Heart left ventricle (tissue), 16 donors: ENCODE measurements around the gene GPRC5D. TPM values are rescaled to one million over a fixed set of nuclear protein-coding genes. Genes with fewer than 3 reads are reported as not detected.

ENCODE experiments used
- ATAC-seq, 4 donors: fragments of 200-7000 bp; cut with Tn5 transposase; one replicate each; pipeline ENCODE4 v1.9.1; 2020 to 2022; ENCODE audit warnings: moderate library complexity in 4 of 4, mild to moderate bottlenecking in 3 of 4, moderate number of reproducible peaks in 1 of 4
- DNase-seq, 5 donors: peaks; one replicate each; pipeline ENCODE4 v3.0.0-alpha.2; 2020
- H3K27ac ChIP-seq, 12 donors: fragments of 200-600 bp; sonication (generic) in 4 of 12; one replicate each; pipeline versions ENCODE4 v1.5.0 to v1.8.0; 2016 to 2022; ENCODE audit warnings: mild to moderate bottlenecking in 2 of 12
- H3K27me3 ChIP-seq, 9 donors: fragments of 200-600 bp; sonication (generic) in 2 of 9; one replicate each; pipeline versions ENCODE4 v1.5.1 to v1.8.0; 2016 to 2022; ENCODE audit warnings: mild to moderate bottlenecking in 3 of 9
- H3K36me3 ChIP-seq, 9 donors: fragments of 200-600 bp; sonication (generic) in 2 of 9; one replicate each; pipeline versions ENCODE4 v1.5.0 to v1.8.0; 2018 to 2022; ENCODE audit warnings: mild to moderate bottlenecking in 2 of 9
- H3K4me1 ChIP-seq, 12 donors: fragments of 200-600 bp; sonication (generic) in 4 of 12; one replicate each; pipeline versions ENCODE4 v1.5.0 to v1.8.0; 2016 to 2022; ENCODE audit warnings: mild to moderate bottlenecking in 3 of 12
- H3K4me3 ChIP-seq, 12 donors: fragments of 200-600 bp; sonication (generic) in 4 of 12; one replicate each; pipeline versions ENCODE4 v1.5.0 to v1.8.0; 2017 to 2022; ENCODE audit warnings: mild to moderate bottlenecking in 9 of 12, moderate library complexity in 4 of 12
- H3K9me3 ChIP-seq, 12 donors: fragments of 200-600 bp; sonication (generic) in 4 of 12; one replicate each; pipeline versions ENCODE4 v1.5.0 to v1.8.0; 2016 to 2022; ENCODE audit warnings: mild to moderate bottlenecking in 1 of 12
- POLR2A ChIP-seq, 2 donors: fragments of 450-650 bp; IDR thresholded peaks; one replicate each; pipeline ENCODE4 v1.6.1; 2017; ENCODE audit warnings: antibody characterized with exemption in 2 of 2, mild to moderate bottlenecking in 2 of 2, moderate library complexity in 2 of 2
- WGBS, 4 donors: extraction: QIAGEN DNeasy Blood & Tissue Kit in 2 of 4; methylation state at CpG; one replicate each; pipeline versions ENCODE4 v1.1.5 to v1.1.7; 2013 to 2018; 5-methylcytosine and 5-hydroxymethylcytosine counted together
- intact Hi-C, 10 donors: fragments of 100-400 bp; cut with DNase I; formaldehyde crosslinking; loops; one replicate each; pipeline versions ENCODE4 v1.11.1 to v1.14.2; 2022
- polyA plus RNA-seq, 2 donors: library from polyadenylated mRNA; stranded (reverse); fragments of 200-250 nt; gene quantifications; one replicate each; pipeline ENCODE4 v1.2.3, GENCODE V29; 2013
- total RNA-seq, 9 donors: library from RNA; depleted of rRNA in 2 of 9; stranded (reverse); fragments of >200 nt in 2 of 9; fragmentation: NEBNext Ultra II Directional in 3 of 9; extraction: Animal tissue kit (Norgen Biotek cat#: 25700) in 3 of 9; gene quantifications; one replicate each; pipeline versions ENCODE4 v1.1.0 to v1.2.4, GENCODE V29; 2016 to 2023
- TF ChIP-seq, protein P1 (sequence below), 12 donors: fragments of 200-600 bp; sonication (generic) in 4 of 12; IDR thresholded peaks; one replicate each; pipeline versions ENCODE4 v1.5.0 to v1.8.0; 2018 to 2022; ENCODE audit warnings: antibody characterized with exemption in 12 of 12, mild to moderate bottlenecking in 5 of 12
- donor health status: ischemic (EF 13 %, LVEDD 7.1; RV severe dilation, severe dysfunction).
- donor health status: healthy with polysubstance abuse.
- donor health status: DM: no; HTN: yes; CAD: no.
- donor health status: DM: no; HTN: no; CAD: no.
- donor health status: ischemic (EF 25% LVEDD 6.9; RV normal size, moderate dysfunction).
- donor health status: ischemic (EF 25% LVEDD 5.7; RV mildly dilated, moderate dysfunction).
- donor health status: healthy.
- donor health status: DM: yes; HTN: yes; CAD: no.
- donor health status: ischemic (EF 35%, LVEDD 5.7; RV mildly dilated, moderate dysfunction).
- donor health status: nonischemic (EF 11% LVEDD 7.7; RV severe dilation, severe dysfunction).
- donor health status: DM: yes; HTN: yes; CAD: no.
- donor health status: PGD.
- donor health status: ischemic (EF 29% LVEDD 5.4; RV normal size, mild dysfunction).
- donor health status: nonischemic (EF 23%, LVEDD 6.1; RV moderate dilation, normal function).

Gene GPRC5D
- total and polyA plus RNA-seq, 11 donors = 0.11 TPM; not detected in 10

DNA sequence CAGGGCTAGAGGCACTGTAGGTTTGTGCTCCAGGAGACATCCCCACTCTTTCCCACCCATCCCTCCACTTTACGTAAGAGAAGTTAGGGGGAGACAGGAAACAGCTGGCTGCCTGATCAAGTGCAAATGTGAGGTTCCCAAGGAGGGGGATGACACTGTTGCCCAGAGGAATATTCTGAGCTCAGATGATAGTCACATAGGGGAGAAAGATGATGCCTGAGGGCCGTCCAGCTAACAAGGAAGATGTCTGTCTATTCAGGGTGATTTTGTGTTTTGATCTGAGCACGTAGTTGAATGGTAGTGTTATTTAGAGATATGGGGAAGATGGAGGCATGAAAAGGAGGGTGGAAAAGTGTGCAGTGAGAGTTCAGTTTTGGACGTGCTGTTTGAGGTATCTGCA is 13.9 kb upstream of the GPRC5D start:
- no peak for ATAC-seq
- WGBS, 4 donors = 72 to 82% (median 73%) methylated on average over 4 of the region's 4 CpGs
- H3K27ac ChIP-seq = no peak overlapping the region
- no peak for TF ChIP-seq POLR2A (IDR thresholded peaks at IDR 0.05)
- TF ChIP-seq, protein P1, sequence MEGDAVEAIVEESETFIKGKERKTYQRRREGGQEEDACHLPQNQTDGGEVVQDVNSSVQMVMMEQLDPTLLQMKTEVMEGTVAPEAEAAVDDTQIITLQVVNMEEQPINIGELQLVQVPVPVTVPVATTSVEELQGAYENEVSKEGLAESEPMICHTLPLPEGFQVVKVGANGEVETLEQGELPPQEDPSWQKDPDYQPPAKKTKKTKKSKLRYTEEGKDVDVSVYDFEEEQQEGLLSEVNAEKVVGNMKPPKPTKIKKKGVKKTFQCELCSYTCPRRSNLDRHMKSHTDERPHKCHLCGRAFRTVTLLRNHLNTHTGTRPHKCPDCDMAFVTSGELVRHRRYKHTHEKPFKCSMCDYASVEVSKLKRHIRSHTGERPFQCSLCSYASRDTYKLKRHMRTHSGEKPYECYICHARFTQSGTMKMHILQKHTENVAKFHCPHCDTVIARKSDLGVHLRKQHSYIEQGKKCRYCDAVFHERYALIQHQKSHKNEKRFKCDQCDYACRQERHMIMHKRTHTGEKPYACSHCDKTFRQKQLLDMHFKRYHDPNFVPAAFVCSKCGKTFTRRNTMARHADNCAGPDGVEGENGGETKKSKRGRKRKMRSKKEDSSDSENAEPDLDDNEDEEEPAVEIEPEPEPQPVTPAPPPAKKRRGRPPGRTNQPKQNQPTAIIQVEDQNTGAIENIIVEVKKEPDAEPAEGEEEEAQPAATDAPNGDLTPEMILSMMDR (IDR thresholded peaks at IDR 0.05) = no peak
- no peak overlapping the region for H3K4me3 ChIP-seq
- no peak for DNase-seq
- no peaks in the 10 kb centered on the region for H3K4me1 ChIP-seq
- H3K27me3 ChIP-seq = no peaks in the 10 kb centered on the region
- peaks cover 0 to 25% (median 9%) of the 10 kb centered on the region in 9 donors for H3K36me3 ChIP-seq
- no peaks in the 10 kb centered on the region for H3K9me3 ChIP-seq
- intact Hi-C loops = no loop called here

DNA sequence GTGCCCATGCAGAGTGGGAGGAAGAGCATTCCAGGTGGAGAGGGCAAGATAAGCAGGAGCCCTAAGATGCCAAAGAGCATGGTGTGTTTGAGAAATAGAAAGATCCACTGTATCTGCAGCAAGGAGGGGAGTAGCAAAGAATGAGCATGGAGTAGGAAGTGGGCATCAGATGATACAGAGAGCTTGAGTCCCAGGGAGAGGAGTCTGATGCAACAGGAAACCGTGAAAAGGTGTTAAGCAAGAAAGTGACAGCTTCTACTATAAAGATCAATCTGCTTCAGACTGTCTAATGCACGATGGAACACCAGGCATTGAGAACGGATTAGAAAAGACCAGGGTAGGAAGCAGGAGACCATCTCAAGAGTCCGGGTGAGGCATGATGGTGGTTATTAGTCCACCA is 12.3 kb upstream of the GPRC5D start:
- Histone ChIP-seq H3K27me3 (no peaks in the 10 kb centered on the region), H3K4me1 (no peaks in the 10 kb centered on the region), H3K4me3 (no peak overlapping the region), H3K36me3 (peaks cover 0 to 16% (median 6%) of the 10 kb centered on the region in 9 donors), H3K27ac (no peak overlapping the region), H3K9me3 (no peaks in the 10 kb centered on the region)
- ATAC-seq = no peak
- WGBS, 4 donors = 90 to 95% (median 93%) methylated on average over 4 of the region's 4 CpGs
- no peak for TF ChIP-seq POLR2A (IDR thresholded peaks at IDR 0.05)
- TF ChIP-seq, protein P1 (IDR thresholded peaks at IDR 0.05) = no peak
- no peak for DNase-seq
- intact Hi-C loops = no loop called here

DNA sequence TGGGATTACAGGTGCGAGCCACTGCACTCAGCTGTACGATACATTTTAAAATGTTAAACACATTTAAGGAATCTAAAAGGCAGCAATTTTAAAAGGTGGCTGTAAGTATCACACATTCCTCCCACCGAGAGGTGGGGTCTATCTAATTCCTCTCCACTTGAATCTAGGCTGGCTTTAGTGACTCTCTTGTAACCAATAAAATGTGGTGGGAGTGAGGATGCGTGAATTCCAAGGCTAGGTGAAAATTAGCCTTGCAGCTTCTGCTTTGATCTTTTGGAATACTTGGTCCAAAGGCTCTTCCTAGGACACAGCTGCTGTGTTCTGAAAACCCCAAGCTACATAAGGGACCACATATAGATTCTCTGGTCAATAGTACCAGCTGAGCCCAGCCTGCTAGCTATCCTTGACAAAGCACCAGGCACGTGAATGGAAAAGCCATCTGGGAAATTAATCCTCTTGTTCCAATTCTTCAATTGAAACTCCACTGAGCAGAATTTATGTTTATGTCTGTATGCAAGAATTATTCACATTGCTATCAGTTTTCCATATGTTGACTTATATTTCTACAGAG is 8.8 kb upstream of the GPRC5D start:
- Histone ChIP-seq H3K4me1 (no peaks in the 10 kb centered on the region), H3K9me3 (no peaks in the 10 kb centered on the region), H3K36me3 (no peaks in the 10 kb centered on the region), H3K27me3 (no peaks in the 10 kb centered on the region), H3K27ac (no peak overlapping the region), H3K4me3 (no peak overlapping the region)
- DNase-seq = no peak
- TF ChIP-seq, protein P1 (IDR thresholded peaks at IDR 0.05) = no peak
- no peak for TF ChIP-seq POLR2A (IDR thresholded peaks at IDR 0.05)
- no peak for ATAC-seq
- intact Hi-C loops = no loop called here
- WGBS, 4 donors = 76 to 84% (median 79%) methylated on average over 5 of the region's 5 CpGs

DNA sequence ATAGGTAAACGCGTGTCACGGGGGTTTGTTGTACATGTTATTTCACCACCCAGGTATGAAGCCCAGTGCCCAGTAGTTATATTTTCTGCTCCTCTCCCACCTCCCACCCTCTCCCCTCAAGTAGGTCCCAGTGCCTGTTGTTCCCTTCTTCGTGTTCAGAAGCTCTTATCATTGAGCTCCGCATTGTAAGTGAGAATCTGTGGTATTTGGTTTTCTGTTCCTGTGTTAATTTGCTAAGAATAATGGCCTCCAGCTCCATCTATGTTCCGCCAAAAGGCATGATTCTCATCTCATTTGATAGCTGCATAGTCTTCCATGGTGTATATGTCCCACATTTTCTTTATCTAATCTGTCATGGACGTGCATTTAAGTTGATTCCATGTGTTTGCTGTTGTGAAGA is 6.9 kb upstream of the GPRC5D start:
- intact Hi-C loops = no loop called here
- 71 to 80% (median 73%) methylated on average over 7 of the region's 7 CpGs for WGBS, 4 donors
- DNase-seq = no peak
- TF ChIP-seq POLR2A (IDR thresholded peaks at IDR 0.05) = no peak
- TF ChIP-seq, protein P1 (IDR thresholded peaks at IDR 0.05) = no peak
- no peaks in the 10 kb centered on the region for H3K4me1 ChIP-seq
- H3K27me3 ChIP-seq = no peaks in the 10 kb centered on the region
- H3K9me3 ChIP-seq = no peaks in the 10 kb centered on the region
- H3K4me3 ChIP-seq = no peak overlapping the region
- no peaks in the 10 kb centered on the region for H3K36me3 ChIP-seq
- no peak for ATAC-seq
- H3K27ac ChIP-seq = no peak overlapping the region
